Renal cortical epithelial cell (primary cell): ENCODE measurements around the gene ZNF750. TPM values are rescaled to one million over a fixed set of nuclear protein-coding genes. Genes with fewer than 3 reads are reported as not detected.

Source experiments
- DNase-seq: peaks from one replicate; pipeline ENCODE4 v3.0.0-alpha.2; 2011; ENCODE audit warnings: low read depth
- total RNA-seq: library from RNA; depleted of rRNA; stranded (reverse); fragments of >200 nt; gene quantifications from 2 replicates; pipeline ENCODE4 v1.2.3, GENCODE V29; 2014

Gene ZNF750
- total RNA-seq, 1 donor from 2014 or later: not detected

GRCh38 chr17:82835122-82835521 lies 4.7 kb downstream of the ZNF750 start:
- no peak for DNase-seq

GRCh38 chr17:82832881-82833475 lies 6.8 kb downstream of the ZNF750 start:
- DNase-seq: no peak

- no peak for DNase-seq
Measured at GRCh38 chr17:82832411-82832810, 7.4 kb downstream of the ZNF750 start.

- DNase-seq: no peak
Measured at GRCh38 chr17:82831818-82832200, 8.0 kb downstream of the ZNF750 start.

- no peak for DNase-seq
Measured at GRCh38 chr17:82831041-82831817, 8.6 kb downstream of the ZNF750 start.

- no peak for DNase-seq
Measured at GRCh38 chr17:82830249-82830661, 9.6 kb downstream of the ZNF750 start.

- no peak for DNase-seq
Measured at GRCh38 chr17:82828875-82829487, 10.8 kb downstream of the ZNF750 start.

GRCh38 chr17:82826956-82827355 lies 12.9 kb downstream of the ZNF750 start:
- DNase-seq: no peak

- DNase-seq: no peak
Measured at GRCh38 chr17:82826211-82826610, 13.6 kb downstream of the ZNF750 start.

- no peak for DNase-seq
Measured at GRCh38 chr17:82825540-82826124, 14.2 kb downstream of the ZNF750 start.

GRCh38 chr17:82823004-82823403 lies 16.8 kb downstream of the ZNF750 start:
- no peak for DNase-seq

GRCh38 chr17:82822281-82822680 lies 17.5 kb downstream of the ZNF750 start:
- DNase-seq: no peak

- no peak for DNase-seq
Measured at GRCh38 chr17:82821554-82821953, 18.3 kb downstream of the ZNF750 start.

- DNase-seq: no peak
Measured at GRCh38 chr17:82820278-82821251, 19.3 kb downstream of the ZNF750 start.

GRCh38 chr17:82817947-82818346 lies 21.9 kb downstream of the ZNF750 start:
- no peak for DNase-seq

- no peak for DNase-seq
Measured at GRCh38 chr17:82816358-82816757, 23.5 kb downstream of the ZNF750 start.

- DNase-seq: no peak
Measured at GRCh38 chr17:82815790-82816305, 24.0 kb downstream of the ZNF750 start.

- no peak for DNase-seq
Measured at GRCh38 chr17:82815354-82815753, 24.5 kb downstream of the ZNF750 start.

GRCh38 chr17:82814834-82815233 lies 25.0 kb downstream of the ZNF750 start:
- no peak for DNase-seq

- DNase-seq: no peak
Measured at GRCh38 chr17:82813299-82814051, 26.3 kb downstream of the ZNF750 start.

- no peak for DNase-seq
Measured at GRCh38 chr17:82812601-82813000, 27.2 kb downstream of the ZNF750 start.
